ENCODE measurements around the gene ADAMTS12.
"Not testable (repeated sequence)": the region's sequence is repeated elsewhere in the genome, so short reads cannot be mapped to it uniquely, and the experiment has no call there.

Gene ADAMTS12

DNA sequence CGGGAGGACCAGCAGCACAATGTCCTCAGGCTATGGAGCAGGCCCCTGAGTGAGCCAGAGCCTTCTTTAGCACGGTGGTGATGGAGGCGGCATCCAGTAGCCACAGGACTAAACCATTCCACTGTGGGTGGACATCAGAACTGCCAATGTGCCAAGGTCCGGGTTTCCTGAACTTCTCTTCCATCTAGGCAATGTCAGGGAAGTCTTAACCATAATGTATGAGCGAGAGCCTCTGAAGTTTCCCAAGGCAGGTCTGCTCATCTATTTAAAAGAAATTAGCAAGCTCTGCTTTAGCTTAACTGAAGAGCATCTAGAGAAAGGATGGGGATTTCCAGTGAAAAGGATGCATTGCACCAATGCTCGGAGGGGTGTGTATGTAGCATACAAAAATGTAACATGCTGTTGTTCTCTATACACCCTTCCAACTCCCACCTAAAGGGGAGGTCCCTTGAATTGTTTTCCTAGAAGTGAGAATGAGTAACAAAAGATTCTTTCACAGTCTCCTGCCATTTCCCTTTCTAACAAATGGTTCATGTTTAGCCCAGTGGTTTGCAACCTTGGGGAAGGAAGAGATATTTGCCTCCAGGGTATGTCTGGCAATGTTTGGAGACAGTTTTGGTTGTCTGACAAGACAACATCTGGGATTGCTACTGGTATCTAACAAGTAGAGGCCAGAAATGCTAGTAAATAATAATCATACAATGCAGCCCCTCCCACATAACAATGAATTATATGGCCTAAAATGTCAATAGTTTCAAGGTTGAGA is 38.3 kb upstream of the ADAMTS12 start:
- TF ChIP-seq, protein P1, sequence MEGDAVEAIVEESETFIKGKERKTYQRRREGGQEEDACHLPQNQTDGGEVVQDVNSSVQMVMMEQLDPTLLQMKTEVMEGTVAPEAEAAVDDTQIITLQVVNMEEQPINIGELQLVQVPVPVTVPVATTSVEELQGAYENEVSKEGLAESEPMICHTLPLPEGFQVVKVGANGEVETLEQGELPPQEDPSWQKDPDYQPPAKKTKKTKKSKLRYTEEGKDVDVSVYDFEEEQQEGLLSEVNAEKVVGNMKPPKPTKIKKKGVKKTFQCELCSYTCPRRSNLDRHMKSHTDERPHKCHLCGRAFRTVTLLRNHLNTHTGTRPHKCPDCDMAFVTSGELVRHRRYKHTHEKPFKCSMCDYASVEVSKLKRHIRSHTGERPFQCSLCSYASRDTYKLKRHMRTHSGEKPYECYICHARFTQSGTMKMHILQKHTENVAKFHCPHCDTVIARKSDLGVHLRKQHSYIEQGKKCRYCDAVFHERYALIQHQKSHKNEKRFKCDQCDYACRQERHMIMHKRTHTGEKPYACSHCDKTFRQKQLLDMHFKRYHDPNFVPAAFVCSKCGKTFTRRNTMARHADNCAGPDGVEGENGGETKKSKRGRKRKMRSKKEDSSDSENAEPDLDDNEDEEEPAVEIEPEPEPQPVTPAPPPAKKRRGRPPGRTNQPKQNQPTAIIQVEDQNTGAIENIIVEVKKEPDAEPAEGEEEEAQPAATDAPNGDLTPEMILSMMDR (IDR thresholded peaks at IDR 0.05; ENCODE audit: extremely low read depth, missing control alignments), result no peak
- no peak for DNase-seq (ENCODE audit: low spot score)

DNA sequence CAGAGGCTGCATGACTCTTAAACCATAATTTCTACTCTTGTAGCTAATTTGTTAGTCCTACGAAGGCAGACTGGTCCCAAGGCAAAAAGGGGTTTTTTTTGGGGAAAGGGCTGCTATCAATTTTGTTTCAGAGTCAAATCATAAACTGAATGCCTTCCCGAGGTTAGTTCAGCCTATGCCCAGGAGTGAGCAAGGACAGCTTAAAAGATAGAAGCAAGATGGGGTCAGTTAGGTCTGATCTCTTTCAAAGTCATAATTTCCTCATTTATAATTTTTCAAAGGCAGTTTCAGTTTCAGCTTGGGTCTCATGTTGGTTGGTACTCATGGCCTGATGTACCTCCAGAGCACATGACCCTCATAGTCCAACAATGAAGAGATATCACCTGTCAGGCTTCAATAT is 36.5 kb upstream of the ADAMTS12 start:
- TF ChIP-seq, protein P1 (IDR thresholded peaks at IDR 0.05; ENCODE audit: extremely low read depth, missing control alignments), result no peak
- no peak for DNase-seq (ENCODE audit: low spot score)

DNA sequence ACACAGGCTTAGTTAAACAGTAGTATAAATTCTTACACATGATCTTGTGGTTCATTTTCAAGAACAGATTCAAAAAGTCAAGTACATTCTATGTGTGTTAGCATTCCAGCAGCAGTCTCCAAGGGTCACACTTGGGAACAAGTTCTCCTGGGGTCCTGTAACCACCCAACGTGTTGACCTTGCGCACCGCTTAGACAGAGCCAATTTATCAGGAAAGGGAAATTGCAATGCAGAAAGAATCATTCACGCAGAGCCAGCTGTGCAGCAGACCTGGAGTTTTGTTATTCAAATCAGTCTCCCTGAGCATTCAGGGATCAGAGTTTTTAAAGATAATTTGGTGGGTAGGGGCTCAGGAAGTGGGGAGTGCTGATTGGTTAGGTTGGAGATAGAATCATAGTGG is 35.9 kb upstream of the ADAMTS12 start:
- DNase-seq (ENCODE audit: low spot score), result no peak
- TF ChIP-seq, protein P1 (IDR thresholded peaks at IDR 0.05; ENCODE audit: extremely low read depth, missing control alignments), result no peak

DNA sequence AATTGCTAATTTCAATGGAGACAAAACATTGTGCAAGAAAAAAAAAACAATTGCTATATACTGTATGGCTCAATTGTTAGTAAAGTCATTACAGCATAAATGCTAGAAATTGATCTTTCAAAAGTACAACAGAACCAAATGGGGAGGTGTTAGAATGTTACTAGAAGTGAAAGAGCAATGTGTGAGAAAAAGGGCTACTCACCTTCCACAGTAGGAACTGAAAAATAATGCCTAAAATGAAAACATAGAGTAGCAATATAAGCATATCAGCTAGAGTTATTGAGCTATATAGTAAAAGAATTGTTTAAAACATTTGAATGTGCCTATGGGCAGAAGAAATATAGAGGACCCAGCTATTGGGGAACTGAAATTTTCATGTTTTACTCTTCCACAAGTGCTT is 33.5 kb upstream of the ADAMTS12 start:
- TF ChIP-seq, protein P1 (IDR thresholded peaks at IDR 0.05; ENCODE audit: extremely low read depth, missing control alignments), result no peak
- DNase-seq (ENCODE audit: low spot score), result no peak

DNA sequence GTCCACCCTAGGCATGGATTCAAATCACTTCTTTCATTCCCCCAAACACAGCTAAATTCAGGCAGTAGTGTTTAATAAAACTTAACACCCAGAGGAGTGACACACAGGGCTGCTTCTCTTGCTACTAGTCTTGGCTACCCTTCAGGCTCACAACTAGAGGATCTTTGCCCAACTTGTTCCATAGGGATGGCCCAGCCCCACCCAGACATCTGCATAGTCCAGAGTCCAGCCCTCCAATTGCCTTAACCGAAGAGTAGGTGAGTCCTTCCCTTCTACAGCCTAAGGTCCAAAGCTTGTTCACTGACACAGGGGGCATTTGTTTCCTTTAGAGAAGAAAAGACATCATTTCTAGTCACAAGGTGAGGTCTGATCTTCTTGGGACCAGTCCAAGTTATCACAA is 29.2 kb upstream of the ADAMTS12 start:
- no peak for DNase-seq (ENCODE audit: low spot score)
- TF ChIP-seq, protein P1 (IDR thresholded peaks at IDR 0.05; ENCODE audit: extremely low read depth, missing control alignments), result no peak

DNA sequence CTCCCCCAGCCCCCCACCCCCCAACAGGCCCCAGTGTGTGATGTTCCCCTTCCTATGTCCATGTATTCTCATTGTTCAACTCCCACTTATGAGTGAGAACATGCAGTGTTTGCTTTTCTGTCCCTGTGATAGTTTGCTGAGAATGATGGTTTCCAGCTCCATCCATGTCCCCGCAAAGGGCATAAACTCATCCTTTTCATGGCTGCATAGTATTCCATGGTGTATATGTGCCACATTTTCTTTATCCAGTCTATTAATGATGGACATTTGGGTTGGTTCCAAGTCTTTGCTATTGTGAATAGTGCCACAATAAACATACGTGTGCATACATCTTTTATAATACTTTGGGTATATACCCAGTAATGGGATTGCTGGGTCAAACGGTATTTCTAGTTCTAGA is 23.1 kb upstream of the ADAMTS12 start:
- DNase-seq (ENCODE audit: low spot score), result not testable (repeated sequence)

DNA sequence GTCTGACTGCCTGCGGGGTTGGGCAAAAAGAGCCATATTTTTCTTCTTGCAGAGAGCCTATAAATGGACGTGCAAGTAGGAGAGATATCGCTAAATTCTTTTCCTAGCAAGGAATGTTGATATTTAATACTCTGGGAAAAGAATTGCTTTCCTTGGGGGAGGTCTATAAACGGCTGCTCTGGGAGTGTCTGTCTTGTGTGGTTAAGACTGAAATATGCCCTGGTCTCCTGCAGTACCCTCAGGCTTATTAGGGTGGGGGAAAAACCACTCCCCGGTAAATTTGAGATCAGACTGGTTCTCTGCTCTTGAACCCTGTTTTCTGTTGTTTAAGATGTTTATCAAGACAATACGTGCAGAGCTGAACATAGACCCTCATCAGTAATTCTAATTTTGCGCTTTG is 14.5 kb upstream of the ADAMTS12 start:
- not testable (repeated sequence) for DNase-seq (ENCODE audit: low spot score)

DNA sequence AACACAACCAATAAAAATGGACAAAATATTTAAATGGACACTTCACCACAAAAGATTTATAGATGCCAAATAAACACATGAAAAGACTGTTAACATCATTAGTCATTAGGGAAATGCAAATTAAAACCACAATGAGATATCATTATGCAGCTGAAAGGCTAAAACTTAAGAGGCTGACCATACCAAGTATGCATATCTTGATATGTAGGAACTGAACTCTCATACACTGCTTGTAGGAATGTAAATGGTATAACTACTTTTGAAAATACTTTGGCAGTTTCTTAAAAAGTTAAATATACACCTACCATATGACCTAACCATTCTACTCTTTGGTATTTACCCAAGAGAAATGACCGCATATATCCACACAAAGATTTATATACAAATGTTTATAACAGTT is 13.6 kb upstream of the ADAMTS12 start:
- no peak for DNase-seq (ENCODE audit: low spot score)
- TF ChIP-seq, protein P1 (IDR thresholded peaks at IDR 0.05; ENCODE audit: extremely low read depth, missing control alignments), result no peak
